GM23248 (cell line): Measurements from ENCODE around the gene LYRM4. TPM values are rescaled to one million over a fixed set of nuclear protein-coding genes. Genes with fewer than 3 reads are reported as not detected.
A peak's percentile ranks its signal among the peaks of the same experiment; 100 is the strongest.

Experiments used
- DNase-seq: peaks from one replicate; pipeline ENCODE4 v3.0.0-alpha.2; 2015
- H2AFZ ChIP-seq: fragments of 200-600 bp; sonication (generic); 2 replicates; pipeline ENCODE4 v1.6.1; 2016; ENCODE audit warnings: antibody characterized with exemption
- H3F3A ChIP-seq: fragments of 200-600 bp; sonication (generic); 2 replicates; pipeline ENCODE4 v1.6.1; 2016; ENCODE audit warnings: mild to moderate bottlenecking, antibody characterized with exemption, mixed run types; ENCODE audit not compliant: insufficient read depth
- H3K27ac ChIP-seq: fragments of 200-600 bp; sonication (generic); 2 replicates; pipeline ENCODE4 v1.5.1; 2016; ENCODE audit warnings: mild to moderate bottlenecking
- H3K27me3 ChIP-seq: fragments of 200-600 bp; sonication (generic); replicated peaks from 2 replicates; pipeline ENCODE4 v1.6.1; 2016; ENCODE audit warnings: mild to moderate bottlenecking; ENCODE audit not compliant: insufficient read depth
- H3K36me3 ChIP-seq: fragments of 200-600 bp; sonication (generic); 2 replicates; pipeline ENCODE4 v1.6.1; 2016; ENCODE audit warnings: low read depth, mild to moderate bottlenecking
- H3K4me1 ChIP-seq: fragments of 200-600 bp; sonication (generic); 2 replicates; pipeline ENCODE4 v1.6.1; 2016; ENCODE audit warnings: mild to moderate bottlenecking; ENCODE audit not compliant: insufficient read depth
- H3K4me2 ChIP-seq: fragments of 200-600 bp; sonication (generic); one replicate; pipeline ENCODE4 v1.6.1; 2016; ENCODE audit warnings: mild to moderate bottlenecking; ENCODE audit not compliant: unreplicated experiment
- H3K4me3 ChIP-seq: fragments of 200-600 bp; sonication (generic); 2 replicates; pipeline ENCODE4 v1.5.1; 2016; ENCODE audit warnings: mild to moderate bottlenecking
- H3K79me2 ChIP-seq: fragments of 200-600 bp; sonication (generic); 2 replicates; pipeline ENCODE4 v1.6.1; 2016; ENCODE audit warnings: mild to moderate bottlenecking; ENCODE audit not compliant: insufficient read depth
- H3K9ac ChIP-seq: fragments of 200-600 bp; sonication (generic); 2 replicates; pipeline ENCODE4 v1.6.1; 2016; ENCODE audit warnings: mild to moderate bottlenecking
- H3K9me2 ChIP-seq: fragments of 200-600 bp; sonication (generic); 2 replicates; pipeline ENCODE4 v1.6.1; 2016; ENCODE audit warnings: mixed run types, mild to moderate bottlenecking, moderate library complexity; ENCODE audit not compliant: insufficient read depth
- H3K9me3 ChIP-seq: fragments of 200-600 bp; sonication (generic); one replicate; pipeline ENCODE4 v1.6.1; 2017; ENCODE audit warnings: low read depth
- H4K20me1 ChIP-seq: fragments of 200-600 bp; sonication (generic); 2 replicates; pipeline ENCODE4 v1.6.0; 2016; ENCODE audit not compliant: insufficient read depth
- EZH2 ChIP-seq: fragments of 200-600 bp; sonication (generic); IDR thresholded peaks from 2 replicates; pipeline ENCODE4 v1.6.1; 2018; ENCODE audit warnings: antibody characterized with exemption, mild to moderate bottlenecking; ENCODE audit not compliant: insufficient read depth, poor library complexity, severe bottlenecking
- EZH2phosphoT487 ChIP-seq: fragments of 200-600 bp; sonication (generic); IDR thresholded peaks from 2 replicates; pipeline ENCODE4 v1.6.1; 2018; ENCODE audit warnings: antibody characterized with exemption, moderate library complexity, mild to moderate bottlenecking, low read depth; ENCODE audit not compliant: insufficient read depth
- WGBS, 2 experiments: methylation state at CpG; one replicate each; pipeline ENCODE4 v1.1.6; 2015 to 2017; ENCODE audit warnings: low lambda C conversion rate in 2 of 2, low coverage in 1 of 2; ENCODE audit errors: missing lambda C conversion rate in 2 of 2; 5-methylcytosine and 5-hydroxymethylcytosine counted together
- in situ Hi-C: fragments of 300-500 bp; cut with MboI; formaldehyde crosslinking; loops from 2 replicates; pipeline ENCODE4 v1.15.0; 2020
- polyA plus RNA-seq: library from polyadenylated mRNA; unstranded; fragments of >200 nt; fragmentation: Nextera tagmentation; extraction: Ambion mirVana; gene quantifications from 2 replicates; pipeline ENCODE4 v1.2.1, GENCODE V29; 2016
- total RNA-seq: library from RNA; depleted of rRNA; stranded (reverse); fragments of >200 nt; shearing (Covaris generic); gene quantifications from 2 replicates; pipeline ENCODE4 v1.2.3, GENCODE V29; 2014

LYRM4 gene
- total and polyA plus RNA-seq, 2 experiments from 2014 or later = 27.1 to 28.0 TPM

DNA sequence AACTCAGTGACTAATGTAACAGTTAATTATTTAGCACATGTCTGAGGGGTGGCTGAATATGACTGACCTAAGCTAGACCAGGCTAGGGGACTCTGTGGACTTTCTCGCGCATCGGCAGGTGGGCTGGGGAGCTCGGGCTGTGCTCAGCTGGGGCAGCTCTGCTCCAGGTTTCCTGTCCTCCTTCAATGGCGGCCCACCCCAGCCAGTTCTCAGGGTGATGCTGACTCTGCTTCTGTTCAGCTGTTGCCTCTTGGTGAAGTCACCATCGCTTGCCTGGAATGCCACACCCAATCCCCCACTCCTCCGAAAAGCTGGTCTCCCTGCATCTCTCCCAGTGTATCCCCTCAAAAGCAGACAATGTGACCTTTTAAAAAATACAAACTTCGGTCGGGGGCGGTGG is 155.6 kb downstream of the LYRM4 start:
- Histone ChIP-seq H3K4me1 (no peaks in the 10 kb centered on the region), H3K36me3 (no peaks in the 10 kb centered on the region), H3K4me2 (no peak overlapping the region), H3F3A (no peaks in the 10 kb centered on the region), H3K79me2 (no peaks in the 10 kb centered on the region), H4K20me1 (no peaks in the 10 kb centered on the region), H2AFZ (no peak overlapping the region), H3K9ac (no peak overlapping the region), H3K9me3 (no peaks in the 10 kb centered on the region), H3K27ac (no peak overlapping the region), H3K27me3 (no peaks in the 10 kb centered on the region), H3K4me3 (no peak overlapping the region), H3K9me2 (no peaks in the 10 kb centered on the region)
- in situ Hi-C loops = no loop called here
- no peak for TF ChIP-seq EZH2phosphoT487
- no peak for TF ChIP-seq EZH2
- no peak for DNase-seq
- WGBS, 2 experiments = 96 to 100% methylated on average over 10 of the region's 10 CpGs

DNA sequence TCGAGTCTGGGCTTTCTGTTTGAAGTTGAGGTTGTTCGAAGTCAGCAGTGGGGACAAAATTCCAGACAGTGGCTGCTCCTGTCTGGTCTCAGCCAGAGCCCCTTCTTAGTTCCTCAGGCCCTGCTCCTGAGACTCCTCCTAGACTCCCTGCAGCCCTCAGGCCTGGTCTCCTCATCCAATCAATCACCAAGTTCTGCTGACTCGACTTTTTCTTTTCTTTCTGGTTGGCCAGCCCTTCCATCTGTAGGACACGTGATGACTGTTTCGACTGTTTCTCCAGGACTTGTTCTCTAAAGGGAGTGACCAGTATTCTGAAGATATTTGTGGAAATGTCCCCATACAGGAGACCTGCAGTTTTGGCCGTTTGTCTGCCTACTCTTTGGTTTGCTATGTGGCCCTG is 156.1 kb downstream of the LYRM4 start:
- Histone ChIP-seq H3K4me3 (no peak overlapping the region), H3K4me1 (no peaks in the 10 kb centered on the region), H3K27me3 (no peaks in the 10 kb centered on the region), H3K36me3 (no peaks in the 10 kb centered on the region), H3F3A (no peaks in the 10 kb centered on the region), H3K9me3 (no peaks in the 10 kb centered on the region), H2AFZ (no peak overlapping the region), H3K79me2 (no peaks in the 10 kb centered on the region), H3K27ac (no peak overlapping the region), H3K4me2 (no peak overlapping the region), H3K9me2 (no peaks in the 10 kb centered on the region), H3K9ac (no peak overlapping the region), H4K20me1 (no peaks in the 10 kb centered on the region)
- in situ Hi-C loops = no loop called here
- 85 to 93% methylated on average over 6 of the region's 6 CpGs for WGBS, 2 experiments
- TF ChIP-seq EZH2 (no peak), EZH2phosphoT487 (no peak)
- DNase-seq = no peak

DNA sequence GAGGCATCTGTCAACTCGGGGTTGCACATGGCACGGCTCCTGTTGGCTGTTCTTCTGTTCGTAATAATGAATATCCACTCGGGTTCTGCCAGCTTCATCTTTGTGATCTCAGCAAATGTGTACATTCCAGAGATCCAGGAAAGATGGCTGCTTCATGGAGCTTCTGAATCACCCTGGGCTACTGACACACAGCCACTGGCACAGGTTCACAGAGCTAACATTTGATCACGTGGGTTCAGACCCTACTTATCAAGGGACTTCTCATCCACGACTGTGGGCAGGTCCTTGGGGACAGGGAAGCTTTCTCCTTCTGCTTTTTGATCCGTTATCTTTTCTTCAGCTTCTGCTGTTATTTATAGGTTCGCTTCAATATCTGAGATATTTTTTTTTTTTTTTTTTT is 157.5 kb downstream of the LYRM4 start:
- no peaks in the 10 kb centered on the region for H3K36me3 ChIP-seq
- in situ Hi-C loops = no loop called here
- TF ChIP-seq EZH2 (no peak), EZH2phosphoT487 (no peak)
- no peaks in the 10 kb centered on the region for H3K9me3 ChIP-seq
- H3K4me1 ChIP-seq = no peaks in the 10 kb centered on the region
- H3K9me2 ChIP-seq = no peaks in the 10 kb centered on the region
- no peak overlapping the region for H3K4me3 ChIP-seq
- no peak overlapping the region for H3K4me2 ChIP-seq
- H3K27me3 ChIP-seq = no peaks in the 10 kb centered on the region
- 65 to 69% methylated on average over 8 of the region's 8 CpGs for WGBS, 2 experiments
- no peak overlapping the region for H2AFZ ChIP-seq
- no peaks in the 10 kb centered on the region for H4K20me1 ChIP-seq
- peak; percentile 69 for DNase-seq
- no peak overlapping the region for H3K9ac ChIP-seq
- no peak overlapping the region for H3K27ac ChIP-seq
- H3F3A ChIP-seq = no peaks in the 10 kb centered on the region
- H3K79me2 ChIP-seq = no peaks in the 10 kb centered on the region

DNA sequence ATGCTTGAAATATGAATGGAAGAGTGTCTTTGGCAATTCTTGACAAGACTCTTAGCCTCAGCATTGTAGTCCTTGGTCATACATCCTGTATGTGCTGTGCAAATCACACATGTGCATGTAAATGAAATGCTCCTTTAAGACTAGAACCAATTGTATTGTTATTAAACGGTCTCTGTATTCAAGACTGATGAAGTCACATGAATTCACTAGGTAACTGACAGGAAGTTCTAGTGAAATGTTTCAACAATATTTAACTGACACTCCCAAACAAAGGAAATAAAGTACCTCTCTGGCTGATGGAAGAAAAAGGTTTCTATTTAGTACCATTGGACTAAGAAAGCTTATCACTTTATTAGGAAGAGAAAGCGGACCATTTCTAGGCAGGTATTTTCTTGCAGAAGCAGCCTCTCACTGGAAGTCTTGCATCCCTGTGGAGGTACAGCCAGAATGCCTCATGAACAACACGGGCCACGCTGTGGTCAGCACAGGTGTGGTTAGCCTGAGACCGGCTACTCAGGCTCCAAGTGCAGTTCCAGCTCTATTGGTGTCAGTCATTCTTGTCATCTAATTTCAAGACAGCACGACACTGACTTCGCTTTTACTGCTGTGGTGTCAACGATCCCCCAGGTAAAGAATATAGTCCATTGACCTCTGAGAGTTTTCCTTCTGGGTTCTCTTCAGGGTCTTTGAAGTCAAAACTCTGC is 158.3 kb downstream of the LYRM4 start:
- no peak overlapping the region for H2AFZ ChIP-seq
- WGBS, 2 experiments = 87 to 89% methylated on average over 8 of the region's 8 CpGs

DNA sequence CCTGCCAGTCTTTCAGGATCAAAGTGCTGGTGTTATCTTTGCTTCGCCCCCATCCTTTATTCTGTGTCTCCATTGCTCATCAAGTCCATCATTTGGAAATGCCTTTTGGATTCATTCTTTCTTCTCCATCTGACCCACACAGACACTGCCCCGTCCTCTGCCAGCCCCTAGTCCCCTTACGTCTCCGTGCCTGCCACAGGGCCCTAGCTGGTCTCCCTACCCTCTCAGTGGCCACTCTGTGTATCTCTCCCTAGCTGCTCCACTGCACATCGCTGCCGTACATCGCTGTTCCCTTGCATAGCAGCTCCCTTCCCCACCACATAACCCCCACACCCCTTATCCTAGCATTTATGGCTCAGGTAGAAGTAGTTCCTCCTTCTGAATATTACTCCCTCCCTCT is 159.9 kb downstream of the LYRM4 start:
- Histone ChIP-seq H3K4me2 (no peak overlapping the region), H3K9me2 (no peaks in the 10 kb centered on the region), H3K4me1 (no peaks in the 10 kb centered on the region), H3K4me3 (no peak overlapping the region), H3K9me3 (no peaks in the 10 kb centered on the region), H4K20me1 (no peaks in the 10 kb centered on the region), H3K36me3 (no peaks in the 10 kb centered on the region), H3F3A (no peaks in the 10 kb centered on the region), H3K9ac (no peak overlapping the region), H3K79me2 (no peaks in the 10 kb centered on the region), H3K27ac (no peak overlapping the region), H3K27me3 (no peaks in the 10 kb centered on the region; the same call in 1 of the 2 replicates), H2AFZ (no peak overlapping the region)
- WGBS, 2 experiments = 65 to 70% methylated on average over 7 of the region's 7 CpGs
- no peak for DNase-seq
- TF ChIP-seq EZH2phosphoT487 (no peak), EZH2 (no peak)
- in situ Hi-C loops = no loop called here

More for the DNA sequence above, 158.3 kb downstream of the LYRM4 start:
- Histone ChIP-seq H3K4me3 (no peak overlapping the region), H3K9ac (no peak overlapping the region), H3K79me2 (no peaks in the 10 kb centered on the region), H3K27me3 (no peaks in the 10 kb centered on the region; the same call in 1 of the 2 replicates), H3K4me1 (no peaks in the 10 kb centered on the region), H3K4me2 (no peak overlapping the region), H3K9me3 (no peaks in the 10 kb centered on the region), H3K9me2 (no peaks in the 10 kb centered on the region), H3K27ac (no peak overlapping the region), H3K36me3 (no peaks in the 10 kb centered on the region), H3F3A (no peaks in the 10 kb centered on the region), H4K20me1 (no peaks in the 10 kb centered on the region)
- in situ Hi-C loops = no loop called here
- no peak for DNase-seq
- TF ChIP-seq EZH2phosphoT487 (no peak), EZH2 (no peak)
